ENCODE results near the gene TPRX2.
"Not testable (repeated sequence)": the region's sequence is repeated elsewhere in the genome, so short reads cannot be mapped to it uniquely, and the experiment has no call there.

TPRX2 gene, protein sequence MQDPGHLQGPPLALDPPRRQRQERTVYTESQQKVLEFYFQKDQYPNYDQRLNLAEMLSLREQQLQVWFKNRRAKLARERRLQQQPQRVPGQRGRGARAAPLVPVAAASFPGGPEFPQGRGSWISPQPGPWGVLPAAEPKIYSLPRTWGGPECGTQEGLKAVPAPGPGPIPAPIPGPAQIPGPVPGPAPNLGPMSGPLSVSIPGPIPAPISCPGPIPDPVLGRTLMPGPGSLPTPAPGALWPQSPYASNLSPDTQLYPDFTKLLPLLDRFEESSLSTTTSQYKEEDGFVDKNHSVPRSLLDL

DNA sequence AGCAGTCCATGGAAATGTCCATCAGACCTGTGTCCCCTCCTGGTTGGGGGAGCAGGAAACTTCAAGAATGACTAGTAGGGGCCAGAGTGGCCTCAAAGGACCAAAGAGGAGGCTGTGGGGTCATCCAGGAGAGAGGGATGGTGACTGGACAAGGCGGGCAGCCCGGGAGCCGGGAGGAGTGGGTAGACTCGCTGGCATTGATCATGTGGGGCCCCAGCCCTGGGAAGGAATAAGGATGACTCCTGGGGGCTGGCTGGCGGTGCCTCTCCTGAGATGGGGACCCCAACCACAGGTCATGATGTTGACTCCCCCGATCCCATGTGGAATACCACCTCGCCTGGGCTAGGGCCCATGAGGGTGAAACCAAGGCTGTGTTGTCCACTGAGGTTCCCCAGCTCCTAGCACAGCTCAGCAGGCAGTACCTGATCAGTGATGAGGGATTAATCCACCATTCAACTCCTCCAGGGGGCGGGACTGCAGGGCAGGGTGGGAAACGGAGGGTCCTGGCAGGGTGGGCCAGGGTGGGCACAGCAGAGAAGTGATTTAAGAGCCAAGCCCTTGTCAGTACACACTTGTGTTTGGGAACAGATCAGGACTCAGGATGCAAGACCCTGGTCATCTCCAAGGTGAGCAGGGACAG, at the start of gene TPRX2:
Gene TPRX2, plus strand, starts transcription at position 590 of the 640 bp plus-strand sequence. Its CDS starts 12 bp downstream, at position 602.
- not testable (repeated sequence) for H3K4me3 ChIP-seq (ENCODE audit: low read depth, low read length); DNase-seq (ENCODE audit: low read depth)

DNA sequence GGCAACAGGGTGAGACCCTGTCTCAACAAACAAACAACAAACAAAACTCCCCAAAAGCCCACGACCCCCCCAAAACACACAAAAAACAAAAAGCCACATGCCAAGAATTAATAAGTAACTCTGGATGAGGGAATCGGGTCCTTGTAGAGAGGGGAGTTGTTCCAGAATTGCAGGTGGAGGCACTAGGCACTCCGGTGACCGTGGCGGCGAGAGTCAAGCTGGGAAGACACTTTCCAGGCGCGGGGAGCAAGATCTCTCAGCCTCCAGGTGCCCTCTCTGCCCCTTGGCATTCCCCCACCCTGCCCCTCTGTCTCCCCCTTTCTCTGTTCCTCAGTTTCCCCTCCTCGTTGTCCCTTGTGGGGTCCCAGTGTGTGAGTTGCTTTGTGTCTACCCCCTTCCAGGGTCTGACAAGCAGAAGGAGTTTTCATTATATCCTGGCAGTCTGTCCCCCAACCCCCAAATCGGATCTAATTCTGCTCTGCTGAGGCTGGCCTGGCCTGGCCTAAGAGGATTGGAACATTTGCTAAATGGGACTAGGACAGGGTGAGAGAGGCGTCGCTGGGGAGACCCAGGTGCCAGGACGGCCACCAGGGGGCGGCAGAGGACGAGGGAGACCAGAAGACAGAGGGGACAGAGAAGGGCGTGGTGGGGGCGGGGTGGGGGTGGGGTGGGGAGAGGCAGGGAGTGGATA, 45.6 kb upstream of the TPRX2 start:
- H3K4me3 ChIP-seq (ENCODE audit: low read depth, low read length), result no peak overlapping the region
- TF ChIP-seq, protein P1, sequence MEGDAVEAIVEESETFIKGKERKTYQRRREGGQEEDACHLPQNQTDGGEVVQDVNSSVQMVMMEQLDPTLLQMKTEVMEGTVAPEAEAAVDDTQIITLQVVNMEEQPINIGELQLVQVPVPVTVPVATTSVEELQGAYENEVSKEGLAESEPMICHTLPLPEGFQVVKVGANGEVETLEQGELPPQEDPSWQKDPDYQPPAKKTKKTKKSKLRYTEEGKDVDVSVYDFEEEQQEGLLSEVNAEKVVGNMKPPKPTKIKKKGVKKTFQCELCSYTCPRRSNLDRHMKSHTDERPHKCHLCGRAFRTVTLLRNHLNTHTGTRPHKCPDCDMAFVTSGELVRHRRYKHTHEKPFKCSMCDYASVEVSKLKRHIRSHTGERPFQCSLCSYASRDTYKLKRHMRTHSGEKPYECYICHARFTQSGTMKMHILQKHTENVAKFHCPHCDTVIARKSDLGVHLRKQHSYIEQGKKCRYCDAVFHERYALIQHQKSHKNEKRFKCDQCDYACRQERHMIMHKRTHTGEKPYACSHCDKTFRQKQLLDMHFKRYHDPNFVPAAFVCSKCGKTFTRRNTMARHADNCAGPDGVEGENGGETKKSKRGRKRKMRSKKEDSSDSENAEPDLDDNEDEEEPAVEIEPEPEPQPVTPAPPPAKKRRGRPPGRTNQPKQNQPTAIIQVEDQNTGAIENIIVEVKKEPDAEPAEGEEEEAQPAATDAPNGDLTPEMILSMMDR (IDR thresholded peaks at IDR 0.05; ENCODE audit: control insufficient read depth, extremely low read depth, insufficient read depth), result peak; percentile 64
- no peak for DNase-seq (ENCODE audit: low read depth)

DNA sequence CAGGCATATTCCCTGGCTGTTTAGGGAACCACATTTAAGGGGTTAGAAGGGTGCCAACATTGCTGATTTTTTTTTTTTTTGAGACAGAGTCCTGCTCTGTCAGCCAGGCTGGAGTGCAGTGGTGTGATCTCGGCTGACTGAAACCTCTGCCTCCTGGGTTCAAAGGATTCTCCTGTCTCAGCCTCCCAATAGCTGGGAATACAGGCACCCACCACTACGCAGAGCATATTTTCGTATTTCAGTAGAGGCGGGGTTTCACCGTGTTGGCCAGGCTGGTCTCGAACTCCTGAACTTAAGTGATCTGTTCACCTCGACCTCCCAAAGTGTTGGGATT, 45.1 kb upstream of the TPRX2 start:
- TF ChIP-seq, protein P1 (IDR thresholded peaks at IDR 0.05; ENCODE audit: control insufficient read depth, extremely low read depth, insufficient read depth), result no peak
- no peak for DNase-seq (ENCODE audit: low read depth)
- H3K4me3 ChIP-seq (ENCODE audit: low read depth, low read length), result no peak overlapping the region

DNA sequence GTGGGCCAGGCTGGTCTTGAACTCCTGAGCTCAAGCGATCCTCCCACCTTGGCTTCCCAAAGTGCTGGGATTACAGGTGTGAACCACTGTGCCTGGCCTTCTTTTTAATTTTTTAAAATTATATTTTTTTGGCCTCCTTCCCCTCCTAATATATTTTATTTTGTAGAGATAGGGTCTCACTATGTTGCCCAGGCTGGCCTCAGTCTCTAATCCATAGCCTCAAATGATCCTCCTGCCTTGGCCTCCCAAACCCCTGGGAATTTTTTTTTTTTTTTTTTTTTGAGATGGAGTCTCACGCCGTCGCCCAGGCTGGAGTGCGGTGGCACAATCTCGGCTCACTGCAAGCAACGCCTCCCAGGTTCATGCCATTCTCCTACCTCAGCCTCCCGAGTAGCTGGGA, 42.8 kb upstream of the TPRX2 start:
- H3K4me3 ChIP-seq (ENCODE audit: low read depth, low read length); DNase-seq (ENCODE audit: low read depth): not testable (repeated sequence)

DNA sequence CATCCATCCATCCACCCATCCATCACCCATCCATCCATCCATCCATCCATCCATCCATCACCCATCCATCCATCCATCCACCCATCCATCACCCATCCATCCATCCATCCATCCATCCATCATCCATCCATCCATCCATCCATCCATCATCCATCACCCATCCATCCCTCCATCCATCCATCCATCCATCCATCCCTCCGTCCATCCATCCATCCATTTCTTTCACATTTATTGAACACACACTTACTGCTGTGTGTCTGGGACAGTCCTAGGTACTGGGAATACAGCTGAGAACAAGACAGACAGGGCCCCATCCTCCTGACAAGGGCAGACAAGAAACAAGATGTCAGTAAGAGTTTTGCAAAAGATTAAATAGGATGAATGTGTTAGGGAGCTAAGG, 40.8 kb upstream of the TPRX2 start:
- H3K4me3 ChIP-seq (ENCODE audit: low read depth, low read length), result not testable (repeated sequence)

DNA sequence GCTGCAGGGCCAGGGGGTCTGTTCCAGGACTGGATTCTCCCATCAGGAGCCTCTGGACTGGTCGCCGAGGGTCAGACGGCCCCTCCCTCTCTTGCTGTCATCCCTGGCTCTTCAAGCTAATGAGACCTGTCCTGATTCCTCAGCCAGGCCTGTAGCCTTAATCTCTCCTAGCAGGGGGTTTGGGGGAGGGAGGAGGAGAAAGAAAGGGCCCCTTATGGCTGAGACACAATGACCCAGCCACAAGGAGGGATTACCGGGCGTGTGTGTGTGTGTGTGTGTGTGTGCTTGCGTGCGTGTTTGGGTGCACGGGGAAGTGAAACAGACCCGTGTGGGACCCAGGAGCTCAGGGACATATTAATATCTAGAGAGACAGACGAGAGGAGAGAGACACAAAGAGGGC, 39.2 kb upstream of the TPRX2 start:
- H3K4me3 ChIP-seq (ENCODE audit: low read depth, low read length), result no peak overlapping the region
- TF ChIP-seq, protein P1 (IDR thresholded peaks at IDR 0.05; ENCODE audit: control insufficient read depth, extremely low read depth, insufficient read depth), result no peak
- no peak for DNase-seq (ENCODE audit: low read depth)

More for the DNA sequence above, 40.8 kb upstream of the TPRX2 start:
- not testable (repeated sequence) for DNase-seq (ENCODE audit: low read depth)

DNA sequence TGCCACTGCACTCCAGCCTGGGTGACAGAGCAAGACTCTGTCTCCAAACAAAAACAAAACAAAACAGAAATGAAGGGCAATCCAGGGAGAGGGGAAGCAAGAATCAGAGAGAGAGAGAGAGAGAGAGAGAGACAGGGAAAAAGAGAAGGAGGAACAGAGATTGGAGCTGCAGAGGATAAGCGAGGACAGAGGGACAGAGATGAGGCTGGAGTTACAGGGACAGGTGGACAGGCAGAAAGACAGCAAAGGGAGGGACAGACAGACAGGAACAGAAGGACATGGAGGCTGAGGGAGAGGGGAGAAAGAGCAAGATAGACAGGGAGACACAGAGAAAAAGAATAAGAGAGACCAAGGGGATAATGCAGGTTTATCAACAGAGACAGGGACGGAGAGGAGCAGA, 38.6 kb upstream of the TPRX2 start:
- DNase-seq (ENCODE audit: low read depth), result no peak
- TF ChIP-seq, protein P1 (IDR thresholded peaks at IDR 0.05; ENCODE audit: control insufficient read depth, extremely low read depth, insufficient read depth), result no peak
- H3K4me3 ChIP-seq (ENCODE audit: low read depth, low read length), result no peak overlapping the region

DNA sequence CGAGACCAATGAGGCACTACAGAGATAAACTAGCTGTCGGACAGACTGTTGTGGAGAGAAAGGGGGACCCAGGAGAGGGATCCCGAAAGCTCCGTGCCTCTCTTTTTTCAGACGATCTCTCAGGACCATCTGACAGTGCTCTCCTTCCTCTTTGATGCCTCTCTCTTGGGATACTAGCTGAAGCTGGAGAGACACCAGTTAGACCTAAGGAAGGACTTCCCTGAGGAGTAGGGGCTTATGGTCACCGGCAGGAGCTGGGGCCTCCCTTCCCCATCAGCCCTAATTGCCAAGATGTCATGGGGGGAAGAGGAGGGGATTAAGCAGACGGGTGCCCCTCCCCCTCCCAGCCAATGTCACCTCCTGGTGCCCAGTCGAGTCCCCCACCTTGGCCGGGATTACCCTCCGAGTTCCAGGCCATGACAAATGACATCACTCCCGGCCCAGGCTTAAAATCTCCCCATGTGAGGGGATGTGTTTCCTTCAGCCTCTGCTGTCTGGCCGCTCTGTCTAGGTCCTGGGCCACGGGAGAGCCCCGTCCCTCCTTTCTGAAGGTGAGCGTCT, 37.5 kb upstream of the TPRX2 start, which contains the start of gene CRX:
Gene CRX, plus strand, starts transcription at position 478 of the 561 bp plus-strand sequence. CDS start 12,507 bp downstream, outside the sequence.
- no peak for DNase-seq (ENCODE audit: low read depth)
- TF ChIP-seq, protein P1 (IDR thresholded peaks at IDR 0.05; ENCODE audit: control insufficient read depth, extremely low read depth, insufficient read depth), result no peak
- H3K4me3 ChIP-seq (ENCODE audit: low read depth, low read length), result no peak within 1 kb of the TSS

Data from LNCaP clone FGC (cell line).